Activated T-helper 17 cell treated with anti-CD3 and anti-CD28 coated beads, Interleukin-2, amount 50 U/mL, for 72 hours (primary cell): ENCODE results near the gene ELAPOR1. TPM values are rescaled to one million over a fixed set of nuclear protein-coding genes. Genes with fewer than 3 reads are reported as not detected.
A peak's percentile ranks its signal among the peaks of the same experiment; 100 is the strongest.

ENCODE experiments used
- ATAC-seq: fragments of 150-1000 bp; cut with Tn5 transposase; replicated peaks from 2 replicates; pipeline ENCODE4 v1.10.0; 2021; ENCODE audit warnings: mild to moderate bottlenecking, moderate library complexity
- H3K27ac Mint-ChIP-seq: one replicate; pipeline ENCODE4 v1.8.0; 2022; ENCODE audit warnings: mixed read lengths
- H3K27me3 Mint-ChIP-seq: one replicate; pipeline ENCODE4 v1.8.0; 2022; ENCODE audit warnings: mixed read lengths
- H3K36me3 Mint-ChIP-seq: one replicate; pipeline ENCODE4 v1.8.0; 2022; ENCODE audit warnings: low read depth, mild to moderate bottlenecking, mixed read lengths
- H3K4me1 Mint-ChIP-seq: one replicate; pipeline ENCODE4 v1.8.0; 2022; ENCODE audit warnings: mixed read lengths
- H3K4me3 Mint-ChIP-seq: one replicate; pipeline ENCODE4 v1.8.0; 2022; ENCODE audit warnings: mild to moderate bottlenecking, mixed read lengths
- H3K9me3 Mint-ChIP-seq: one replicate; pipeline ENCODE4 v1.8.0; 2022; ENCODE audit warnings: mixed read lengths
- total RNA-seq, 2 donors: library from RNA; stranded (reverse); gene quantifications; one replicate each; pipeline ENCODE4 v1.2.3, GENCODE V29; 2022

Gene ELAPOR1, protein sequence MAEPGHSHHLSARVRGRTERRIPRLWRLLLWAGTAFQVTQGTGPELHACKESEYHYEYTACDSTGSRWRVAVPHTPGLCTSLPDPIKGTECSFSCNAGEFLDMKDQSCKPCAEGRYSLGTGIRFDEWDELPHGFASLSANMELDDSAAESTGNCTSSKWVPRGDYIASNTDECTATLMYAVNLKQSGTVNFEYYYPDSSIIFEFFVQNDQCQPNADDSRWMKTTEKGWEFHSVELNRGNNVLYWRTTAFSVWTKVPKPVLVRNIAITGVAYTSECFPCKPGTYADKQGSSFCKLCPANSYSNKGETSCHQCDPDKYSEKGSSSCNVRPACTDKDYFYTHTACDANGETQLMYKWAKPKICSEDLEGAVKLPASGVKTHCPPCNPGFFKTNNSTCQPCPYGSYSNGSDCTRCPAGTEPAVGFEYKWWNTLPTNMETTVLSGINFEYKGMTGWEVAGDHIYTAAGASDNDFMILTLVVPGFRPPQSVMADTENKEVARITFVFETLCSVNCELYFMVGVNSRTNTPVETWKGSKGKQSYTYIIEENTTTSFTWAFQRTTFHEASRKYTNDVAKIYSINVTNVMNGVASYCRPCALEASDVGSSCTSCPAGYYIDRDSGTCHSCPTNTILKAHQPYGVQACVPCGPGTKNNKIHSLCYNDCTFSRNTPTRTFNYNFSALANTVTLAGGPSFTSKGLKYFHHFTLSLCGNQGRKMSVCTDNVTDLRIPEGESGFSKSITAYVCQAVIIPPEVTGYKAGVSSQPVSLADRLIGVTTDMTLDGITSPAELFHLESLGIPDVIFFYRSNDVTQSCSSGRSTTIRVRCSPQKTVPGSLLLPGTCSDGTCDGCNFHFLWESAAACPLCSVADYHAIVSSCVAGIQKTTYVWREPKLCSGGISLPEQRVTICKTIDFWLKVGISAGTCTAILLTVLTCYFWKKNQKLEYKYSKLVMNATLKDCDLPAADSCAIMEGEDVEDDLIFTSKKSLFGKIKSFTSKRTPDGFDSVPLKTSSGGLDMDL
- 10 to 100 TPM in 1 of 2 donors, 1 to 10 TPM in 1; 3.9 to 33.3 TPM for total RNA-seq

DNA sequence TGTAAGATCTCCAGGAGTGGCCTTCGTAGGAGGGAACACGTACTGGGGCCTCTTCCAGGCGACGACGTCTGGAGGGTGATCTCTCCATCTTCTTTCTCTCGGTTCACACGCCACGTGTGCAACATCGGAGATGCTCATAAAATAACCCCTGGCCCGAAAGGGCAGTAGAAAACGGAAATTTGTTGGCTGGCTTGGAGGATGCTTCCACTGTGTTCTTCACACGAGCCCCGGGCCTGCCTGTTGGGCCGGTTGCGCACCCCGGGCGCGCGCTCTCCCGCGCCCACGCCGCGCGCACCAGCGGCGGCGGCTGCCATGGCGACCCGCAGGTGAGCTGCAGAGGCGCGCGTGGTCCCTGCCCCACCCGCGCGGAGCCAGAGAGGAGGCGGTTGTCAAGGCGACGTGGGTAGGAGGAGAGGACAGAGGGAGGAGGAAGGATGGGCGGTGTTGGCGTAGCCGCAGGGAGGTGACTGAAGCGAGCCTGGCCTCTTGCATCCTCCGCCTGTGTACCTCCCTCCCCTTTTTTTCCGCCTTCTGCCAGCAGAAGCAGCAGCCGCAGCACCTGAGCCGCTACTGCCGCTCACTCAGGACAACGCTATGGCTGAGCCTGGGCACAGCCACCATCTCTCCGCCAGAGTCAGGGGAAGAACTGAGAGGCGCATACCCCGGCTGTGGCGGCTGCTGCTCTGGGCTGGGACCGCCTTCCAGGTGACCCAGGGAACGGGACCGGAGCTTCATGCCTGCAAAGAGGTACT lies at the start of gene ELAPOR1:
Gene ELAPOR1, plus strand, starts transcription at position 526 of the 752 bp plus-strand sequence. Its CDS starts 69 bp downstream, at position 595.
- peaks cover 14% of the 10 kb centered on the region for H3K36me3 Mint-ChIP-seq
- ATAC-seq: peak; percentile 75
- no peaks in the 10 kb centered on the region for H3K27me3 Mint-ChIP-seq
- H3K4me3 Mint-ChIP-seq: peak within 1 kb of the TSS; percentile 83
- peak within 1 kb of the TSS; percentile 72 for H3K27ac Mint-ChIP-seq
- H3K4me1 Mint-ChIP-seq: peaks cover 31% of the 10 kb centered on the region
- no peaks in the 10 kb centered on the region for H3K9me3 Mint-ChIP-seq

DNA sequence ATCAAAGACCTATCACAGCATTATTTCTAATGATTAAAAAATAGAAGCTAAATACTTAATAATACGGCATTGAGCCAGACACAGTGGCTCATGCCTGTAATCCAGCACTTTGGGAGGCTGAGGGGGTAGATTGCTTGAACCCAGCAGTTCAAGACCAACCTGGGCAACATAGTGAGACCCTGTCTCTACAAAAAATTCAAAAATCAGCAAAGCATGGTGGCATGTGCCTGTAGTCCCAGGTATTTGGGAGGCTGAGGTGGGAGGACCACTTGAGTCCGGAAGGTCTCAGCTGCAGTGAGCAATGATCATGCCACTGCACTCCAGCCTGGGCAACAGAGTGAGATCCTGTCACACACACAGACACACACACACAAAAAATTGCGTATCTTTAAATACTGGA lies 48.8 kb upstream of the ELAPOR1 start:
- no peaks in the 10 kb centered on the region for H3K4me1 Mint-ChIP-seq
- peaks cover 72% of the 10 kb centered on the region for H3K36me3 Mint-ChIP-seq
- no peak overlapping the region for H3K4me3 Mint-ChIP-seq
- ATAC-seq: no peak
- no peaks in the 10 kb centered on the region for H3K9me3 Mint-ChIP-seq
- no peaks in the 10 kb centered on the region for H3K27me3 Mint-ChIP-seq
- H3K27ac Mint-ChIP-seq: no peak overlapping the region

DNA sequence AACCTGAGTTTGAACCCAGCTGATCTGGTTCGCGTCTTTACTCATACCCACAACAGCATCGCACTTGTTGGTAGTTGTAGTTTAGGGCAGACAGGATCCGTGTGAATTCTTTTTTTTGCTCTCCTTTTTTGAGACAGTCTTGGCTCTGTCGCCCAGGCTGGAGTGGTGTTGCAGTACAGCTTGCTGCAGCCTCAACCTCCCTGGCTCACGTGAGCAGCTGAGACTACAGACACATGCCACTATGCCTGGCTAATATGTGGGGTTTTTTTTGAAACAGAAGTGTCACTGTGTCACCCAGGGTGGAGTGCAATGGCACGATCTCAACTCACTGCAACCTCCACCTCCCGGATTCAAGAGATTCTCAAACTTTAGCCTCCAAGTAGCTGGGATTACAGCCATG lies 46.0 kb upstream of the ELAPOR1 start:
- Mint-ChIP-seq H3K9me3 (no peaks in the 10 kb centered on the region), H3K4me1 (no peaks in the 10 kb centered on the region), H3K27ac (no peak overlapping the region), H3K4me3 (no peak overlapping the region), H3K27me3 (no peaks in the 10 kb centered on the region), H3K36me3 (peaks cover 84% of the 10 kb centered on the region)
- no peak for ATAC-seq

DNA sequence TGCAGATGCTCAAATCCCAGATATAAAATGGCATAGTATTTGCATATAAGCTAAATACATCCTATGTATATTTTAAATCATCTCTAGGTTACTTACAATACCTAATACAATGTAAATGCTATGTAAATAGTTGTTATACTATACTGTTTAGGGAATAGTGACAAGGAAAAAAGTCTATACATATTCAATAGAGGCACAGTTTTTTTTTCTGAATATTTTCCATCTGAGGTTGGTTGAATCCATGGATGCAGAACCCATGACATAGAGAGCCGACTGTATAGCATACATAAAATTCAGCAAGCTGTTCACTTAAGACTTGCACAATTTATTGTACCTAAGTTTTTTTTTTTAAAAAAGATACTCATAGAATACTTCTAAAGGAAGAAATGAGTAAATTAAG lies 44.6 kb upstream of the ELAPOR1 start:
- Mint-ChIP-seq H3K27ac (no peak overlapping the region), H3K4me3 (no peak overlapping the region), H3K9me3 (no peaks in the 10 kb centered on the region), H3K36me3 (peaks cover 88% of the 10 kb centered on the region), H3K27me3 (no peaks in the 10 kb centered on the region), H3K4me1 (no peaks in the 10 kb centered on the region)
- no peak for ATAC-seq

DNA sequence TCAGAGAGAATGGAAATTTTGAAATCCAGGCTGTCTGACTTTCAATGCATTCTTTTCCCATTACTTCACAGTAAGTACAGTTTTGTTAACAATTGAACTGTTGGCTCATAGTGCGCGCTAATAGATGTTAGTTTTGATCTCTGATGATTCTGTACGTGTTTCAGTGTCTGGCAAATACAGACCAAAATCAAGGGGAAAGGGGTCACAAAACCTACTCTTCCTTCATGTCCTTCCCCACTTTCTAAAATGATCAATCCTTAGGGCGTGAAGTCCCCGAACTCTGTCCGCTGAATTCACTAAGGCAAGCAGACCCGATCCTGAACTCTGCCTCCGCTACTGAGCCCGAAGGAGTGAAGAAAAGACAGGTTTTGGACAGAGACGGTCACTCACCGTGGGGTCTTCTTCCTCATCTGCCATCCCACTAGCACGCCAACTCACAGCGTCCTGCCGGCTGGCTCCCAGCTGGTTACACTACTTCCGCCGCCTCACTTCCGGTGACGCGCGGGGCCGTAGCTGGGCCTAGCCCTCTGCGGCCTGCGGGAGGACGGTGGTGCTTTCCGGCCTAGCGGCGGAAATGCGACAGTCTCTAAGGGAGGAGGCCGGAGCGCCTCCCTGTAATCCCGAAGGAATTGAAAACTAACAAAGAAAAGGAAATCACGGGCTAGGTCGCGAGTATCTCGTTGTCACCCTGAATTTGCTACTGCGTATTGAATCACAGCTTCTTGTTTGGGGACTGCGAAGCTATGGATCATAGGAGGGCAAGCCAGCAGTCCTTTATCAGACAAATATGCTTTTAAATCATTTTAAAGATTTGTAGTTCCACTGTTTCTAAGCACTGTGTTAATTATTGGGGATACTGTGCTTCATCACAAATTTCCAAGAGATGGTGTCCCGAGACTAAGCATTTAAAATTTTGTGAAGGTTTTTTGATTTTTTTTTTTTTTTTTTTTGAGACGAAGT lies 38.1 kb upstream of the ELAPOR1 start, which contains the start of gene TAF13:
Gene TAF13, minus strand, starts transcription at position 473 of the 960 bp plus-strand sequence. Its CDS starts 56 bp downstream, at position 417.
- H3K4me1 Mint-ChIP-seq: peaks cover 4% of the 10 kb centered on the region
- peak within 1 kb of the TSS; percentile 94 for H3K4me3 Mint-ChIP-seq
- no peaks in the 10 kb centered on the region for H3K27me3 Mint-ChIP-seq
- peak within 1 kb of the TSS; percentile 99 for H3K27ac Mint-ChIP-seq
- H3K36me3 Mint-ChIP-seq: peaks cover 33% of the 10 kb centered on the region
- peak; percentile 100 for ATAC-seq
- H3K9me3 Mint-ChIP-seq: no peaks in the 10 kb centered on the region

DNA sequence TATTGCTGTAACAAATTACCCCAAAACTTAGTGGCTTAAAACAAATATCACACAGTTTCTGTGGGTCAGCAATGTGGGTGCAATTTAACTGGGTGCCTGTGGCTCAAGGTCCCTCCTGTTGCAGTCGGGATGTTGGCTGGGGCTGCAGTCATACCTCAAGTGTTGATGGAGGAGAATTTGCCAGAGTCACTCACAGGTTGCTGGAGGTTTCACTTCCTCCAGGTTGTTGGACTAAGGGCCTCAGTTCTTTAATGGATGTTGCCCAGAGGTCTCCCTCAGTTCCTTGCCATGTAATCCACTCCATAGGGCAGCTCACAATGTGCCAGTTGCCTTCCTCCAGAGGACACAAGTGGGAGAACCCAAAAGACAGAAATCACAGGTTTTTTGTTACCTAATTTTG lies 35.6 kb upstream of the ELAPOR1 start:
- no peaks in the 10 kb centered on the region for H3K27me3 Mint-ChIP-seq
- no peak overlapping the region for H3K27ac Mint-ChIP-seq
- H3K4me1 Mint-ChIP-seq: peaks cover 4% of the 10 kb centered on the region
- H3K36me3 Mint-ChIP-seq: peaks cover 18% of the 10 kb centered on the region
- no peak overlapping the region for H3K4me3 Mint-ChIP-seq
- ATAC-seq: no peak
- no peaks in the 10 kb centered on the region for H3K9me3 Mint-ChIP-seq

DNA sequence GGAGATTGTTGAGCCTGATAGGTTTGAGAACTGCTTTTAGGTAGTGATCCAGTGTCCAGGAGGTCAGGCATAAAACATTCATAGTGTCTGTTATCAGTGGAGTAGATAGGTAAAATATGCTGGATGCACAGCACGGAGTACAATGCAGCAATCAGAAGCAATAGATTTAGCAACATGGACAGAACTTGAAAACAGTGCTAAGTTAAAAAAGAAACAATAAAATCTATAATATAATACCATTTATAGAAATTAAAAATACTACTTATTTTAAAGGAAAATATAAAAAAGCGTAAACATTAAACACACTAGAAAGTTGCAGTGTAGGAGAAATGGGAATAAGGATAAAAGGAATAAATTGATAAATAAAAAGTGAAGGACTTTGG lies 34.7 kb upstream of the ELAPOR1 start:
- H3K4me3 Mint-ChIP-seq: no peak overlapping the region
- no peak overlapping the region for H3K27ac Mint-ChIP-seq
- H3K36me3 Mint-ChIP-seq: peaks cover 8% of the 10 kb centered on the region
- H3K4me1 Mint-ChIP-seq: peaks cover 4% of the 10 kb centered on the region
- H3K9me3 Mint-ChIP-seq: no peaks in the 10 kb centered on the region
- H3K27me3 Mint-ChIP-seq: no peaks in the 10 kb centered on the region
- no peak for ATAC-seq

DNA sequence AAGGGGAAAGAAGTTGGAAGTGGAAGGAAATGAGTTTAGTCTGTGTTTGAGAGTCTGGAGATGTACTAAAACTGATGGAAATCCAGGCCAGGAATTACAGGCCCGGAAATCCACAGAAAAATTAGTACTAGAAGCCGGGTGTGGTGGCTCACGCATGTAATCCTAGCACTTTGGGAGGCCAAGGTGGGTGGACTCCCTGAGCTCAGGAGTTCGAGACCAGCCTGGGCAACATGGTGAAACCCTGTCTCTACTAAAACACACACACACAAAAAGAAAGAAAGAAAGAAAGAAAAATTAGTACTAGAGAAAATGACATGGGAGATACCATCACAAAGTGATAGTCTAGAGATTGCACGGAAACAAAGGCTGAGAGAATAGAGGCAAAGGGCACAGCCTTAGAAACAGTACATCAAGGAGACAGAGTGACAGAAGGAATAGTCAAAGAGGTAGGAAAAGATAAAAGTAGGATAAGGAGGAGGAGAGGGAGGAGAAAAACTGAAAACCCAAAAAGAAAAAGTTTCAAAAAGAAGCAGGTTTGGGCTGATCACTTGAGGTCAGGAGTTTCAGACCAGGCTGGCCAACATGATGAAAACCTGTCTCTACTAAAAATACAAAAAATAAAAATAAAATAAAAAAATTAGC lies 33.4 kb upstream of the ELAPOR1 start:
- no peaks in the 10 kb centered on the region for H3K9me3 Mint-ChIP-seq

DNA sequence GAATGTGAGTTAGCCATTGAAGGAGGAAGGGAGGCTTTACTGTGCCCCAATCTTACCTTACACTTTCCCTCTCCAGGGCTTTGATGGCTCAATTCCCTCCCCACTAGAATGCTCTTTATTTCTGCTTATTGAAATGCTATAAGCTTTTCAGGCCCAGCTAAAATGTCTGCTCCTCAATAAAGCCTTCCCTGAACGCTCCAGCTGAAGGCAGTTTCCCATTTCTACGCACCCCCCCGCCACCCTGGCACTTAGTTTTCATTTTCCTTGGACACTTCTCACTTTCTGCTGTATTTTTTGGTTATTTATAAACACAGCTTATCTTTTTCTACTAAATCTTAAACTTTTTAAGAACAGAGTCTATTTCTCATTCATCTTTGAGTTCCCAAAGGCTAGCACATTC lies 30.4 kb upstream of the ELAPOR1 start:
- Mint-ChIP-seq H3K36me3 (no peaks in the 10 kb centered on the region), H3K9me3 (no peaks in the 10 kb centered on the region), H3K27ac (no peak overlapping the region), H3K4me3 (no peak overlapping the region), H3K4me1 (peaks cover 4% of the 10 kb centered on the region), H3K27me3 (no peaks in the 10 kb centered on the region)
- ATAC-seq: no peak

More for the DNA sequence above, 33.4 kb upstream of the ELAPOR1 start:
- Mint-ChIP-seq H3K4me1 (peaks cover 4% of the 10 kb centered on the region), H3K36me3 (peaks cover 6% of the 10 kb centered on the region), H3K27ac (peak overlapping the region; percentile 28), H3K4me3 (no peak overlapping the region), H3K27me3 (no peaks in the 10 kb centered on the region)
- no peak for ATAC-seq

DNA sequence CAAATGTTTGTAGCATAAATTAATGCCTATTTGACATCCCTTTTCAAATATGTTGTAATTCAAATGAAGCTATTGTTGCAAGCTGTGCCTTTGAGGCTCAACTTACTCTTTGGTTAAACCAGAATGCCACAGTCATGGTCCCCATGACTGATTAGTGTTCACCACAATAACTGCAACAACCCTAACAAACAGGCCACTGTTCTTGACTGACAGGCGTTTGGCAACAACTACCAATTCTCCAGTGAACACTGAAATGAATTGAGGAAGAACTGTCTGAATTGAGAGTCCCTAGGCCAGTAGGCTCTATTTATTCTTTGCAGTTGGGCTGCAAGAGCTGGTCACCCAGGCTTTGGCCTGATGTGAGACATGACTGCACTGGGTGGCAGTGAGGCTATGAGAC lies 30.0 kb upstream of the ELAPOR1 start:
- no peaks in the 10 kb centered on the region for H3K9me3 Mint-ChIP-seq
- H3K27me3 Mint-ChIP-seq: no peaks in the 10 kb centered on the region
- no peaks in the 10 kb centered on the region for H3K36me3 Mint-ChIP-seq
- no peak overlapping the region for H3K27ac Mint-ChIP-seq
- no peak overlapping the region for H3K4me3 Mint-ChIP-seq
- ATAC-seq: no peak
- H3K4me1 Mint-ChIP-seq: peaks cover 4% of the 10 kb centered on the region

DNA sequence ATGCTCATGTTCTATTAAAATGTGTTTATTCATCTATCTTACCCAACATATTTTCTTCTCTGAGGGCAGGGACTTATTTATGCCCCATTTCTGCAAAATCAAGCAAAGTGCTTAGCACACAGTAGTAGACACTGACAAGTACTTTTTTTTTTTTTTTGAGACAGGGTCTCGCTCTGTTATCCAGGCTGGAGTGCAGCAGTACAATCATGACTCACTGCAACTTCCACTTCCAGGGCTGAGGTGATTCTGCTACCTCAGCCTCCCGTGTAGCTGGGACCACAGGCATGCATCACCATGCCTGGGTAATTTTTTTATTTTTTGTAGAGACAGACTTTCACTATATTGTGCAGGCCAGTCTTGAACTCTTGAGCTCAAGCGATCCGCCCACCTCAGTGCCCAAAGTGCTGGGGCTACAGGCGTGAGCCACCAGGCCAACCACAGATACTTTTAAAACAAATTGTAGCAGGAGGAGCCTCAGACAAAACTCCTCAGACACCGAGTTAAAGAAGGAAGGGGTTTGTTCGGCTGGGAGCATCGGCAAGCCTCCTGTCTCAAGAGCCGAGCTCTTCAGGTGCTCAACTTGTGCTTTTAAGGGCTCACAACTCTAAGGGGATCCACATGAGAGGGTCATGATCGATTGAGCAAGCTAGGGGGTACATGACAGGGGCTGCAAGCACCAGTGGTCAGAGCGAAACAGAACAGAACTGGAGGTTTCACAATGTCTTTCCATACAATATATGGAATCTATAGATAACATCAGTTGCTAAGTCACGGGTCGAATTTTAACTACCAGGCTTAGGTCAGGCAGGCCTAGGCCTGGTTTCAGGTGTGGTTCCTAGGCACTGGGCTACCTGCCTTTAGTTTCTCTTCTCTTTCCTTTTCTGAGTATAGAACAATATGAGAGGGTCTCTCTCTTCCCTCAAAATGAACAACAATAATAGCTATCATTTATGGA lies 29.1 kb upstream of the ELAPOR1 start:
- Mint-ChIP-seq H3K9me3 (no peaks in the 10 kb centered on the region), H3K36me3 (no peaks in the 10 kb centered on the region), H3K4me1 (peaks cover 4% of the 10 kb centered on the region), H3K27ac (no peak overlapping the region), H3K4me3 (no peak overlapping the region), H3K27me3 (no peaks in the 10 kb centered on the region)
- peak; percentile 63 for ATAC-seq
